Stimulated activated naive CD8-positive, alpha-beta T cell treated with anti-CD3 and anti-CD28 coated beads, Interleukin-15, Interleukin-2, amounts not matched to agents 100 ng/mL and 50 ng/mL, for 24 hours (primary cell): Measurements from ENCODE around the gene RTTN.

Experiments
- H3K27ac Mint-ChIP-seq: one replicate; pipeline ENCODE4 v1.8.0; 2021; ENCODE audit warnings: mild to moderate bottlenecking, mixed read lengths
- H3K27me3 Mint-ChIP-seq: one replicate; pipeline ENCODE4 v1.8.0; 2021; ENCODE audit warnings: mixed read lengths
- H3K36me3 Mint-ChIP-seq: one replicate; pipeline ENCODE4 v1.8.0; 2021; ENCODE audit warnings: low read depth, mixed read lengths
- H3K4me1 Mint-ChIP-seq: one replicate; pipeline ENCODE4 v1.8.0; 2021; ENCODE audit warnings: low read depth, mixed read lengths
- H3K4me3 Mint-ChIP-seq: one replicate; pipeline ENCODE4 v1.8.0; 2021; ENCODE audit warnings: mild to moderate bottlenecking, mixed read lengths
- H3K9me3 Mint-ChIP-seq: one replicate; pipeline ENCODE4 v1.8.0; 2021; ENCODE audit warnings: mixed read lengths

Gene RTTN

DNA sequence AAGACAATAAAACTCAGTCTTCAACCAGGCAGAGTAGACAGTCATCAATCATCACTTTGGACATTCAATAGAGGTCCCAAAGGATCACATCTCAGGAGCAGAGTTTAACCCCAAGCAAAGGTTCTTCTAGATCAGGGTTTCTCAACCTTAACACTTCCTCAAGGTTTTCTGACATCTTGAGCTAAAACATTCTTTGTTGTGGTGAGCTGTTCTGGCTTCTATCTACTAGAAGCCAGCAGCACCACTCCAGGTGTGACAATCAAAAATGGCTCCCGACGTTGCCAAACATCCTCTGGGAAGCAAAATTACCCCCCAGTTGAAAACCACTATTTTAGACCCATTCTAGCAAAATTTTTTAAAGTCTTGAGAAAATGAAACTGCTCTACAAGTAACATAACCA, 22.0 kb downstream of the RTTN start:
- H3K27ac Mint-ChIP-seq = no peak overlapping the region
- no peak overlapping the region for H3K4me3 Mint-ChIP-seq
- H3K9me3 Mint-ChIP-seq = no peaks in the 10 kb centered on the region
- peaks cover 4% of the 10 kb centered on the region for H3K4me1 Mint-ChIP-seq
- no peaks in the 10 kb centered on the region for H3K27me3 Mint-ChIP-seq
- peaks cover 66% of the 10 kb centered on the region for H3K36me3 Mint-ChIP-seq

DNA sequence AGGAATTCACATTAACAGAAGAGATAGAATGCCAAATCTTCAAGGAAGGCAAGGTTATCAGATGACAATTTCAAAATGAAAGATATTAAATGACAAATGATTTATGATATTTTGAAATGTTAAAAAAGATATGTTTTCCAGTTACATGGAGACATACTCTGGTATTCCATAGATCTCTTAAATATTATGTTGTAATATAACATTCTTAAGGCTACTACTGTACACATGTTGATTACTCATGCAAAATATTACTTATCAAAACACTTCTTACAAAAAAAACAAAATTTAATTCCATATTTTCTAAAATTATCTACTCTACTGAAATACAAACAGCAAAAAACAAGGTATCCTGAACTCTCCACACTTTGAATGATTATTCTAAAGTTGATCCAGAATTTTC, 22.9 kb downstream of the RTTN start:
- peaks cover 60% of the 10 kb centered on the region for H3K36me3 Mint-ChIP-seq

DNA sequence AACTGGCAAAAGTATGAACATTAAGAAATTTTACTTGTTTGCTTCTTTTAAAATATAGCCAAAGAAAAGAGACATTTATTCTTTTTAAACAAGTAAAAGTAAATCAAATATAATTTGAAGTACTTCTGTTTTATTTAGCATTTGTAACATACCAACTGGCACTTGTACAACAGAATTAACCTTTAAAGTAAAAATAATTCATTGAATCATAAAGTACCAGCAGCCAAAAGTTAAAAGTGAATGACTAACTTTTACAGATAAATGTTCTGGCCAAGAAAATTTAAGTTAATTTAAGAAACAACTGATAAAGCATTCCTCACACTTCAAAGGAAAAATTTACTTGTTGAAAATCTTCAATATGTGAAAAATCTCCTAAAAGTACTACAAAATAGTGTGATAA, 23.8 kb downstream of the RTTN start:
- H3K4me3 Mint-ChIP-seq = no peak overlapping the region
- H3K27ac Mint-ChIP-seq = no peak overlapping the region
- no peaks in the 10 kb centered on the region for H3K9me3 Mint-ChIP-seq
- peaks cover 4% of the 10 kb centered on the region for H3K4me1 Mint-ChIP-seq
- H3K36me3 Mint-ChIP-seq = peaks cover 58% of the 10 kb centered on the region
- H3K27me3 Mint-ChIP-seq = no peaks in the 10 kb centered on the region

More for the DNA sequence above, 22.9 kb downstream of the RTTN start:
- H3K4me3 Mint-ChIP-seq = no peak overlapping the region
- no peak overlapping the region for H3K27ac Mint-ChIP-seq
- no peaks in the 10 kb centered on the region for H3K27me3 Mint-ChIP-seq
- peaks cover 4% of the 10 kb centered on the region for H3K4me1 Mint-ChIP-seq
- no peaks in the 10 kb centered on the region for H3K9me3 Mint-ChIP-seq

DNA sequence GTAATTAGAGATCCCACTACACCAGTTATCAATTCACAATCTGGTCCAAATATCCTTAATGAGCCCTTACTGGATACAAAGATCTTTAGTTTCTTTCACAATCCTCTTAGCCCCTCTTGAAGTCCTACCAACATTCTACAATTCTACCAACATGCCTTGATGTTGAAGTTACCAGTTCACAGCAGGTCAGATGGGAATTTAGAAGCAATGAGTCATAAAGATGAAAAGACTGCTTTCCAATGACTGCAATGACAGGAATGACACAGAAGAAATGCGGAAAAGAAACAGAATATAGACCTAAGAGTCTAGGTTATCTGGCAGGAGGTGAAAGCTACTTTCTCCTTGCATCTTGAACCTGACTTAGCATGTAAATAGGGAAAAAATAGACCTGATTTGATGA, 24.5 kb downstream of the RTTN start:
- H3K4me3 Mint-ChIP-seq = no peak overlapping the region

DNA sequence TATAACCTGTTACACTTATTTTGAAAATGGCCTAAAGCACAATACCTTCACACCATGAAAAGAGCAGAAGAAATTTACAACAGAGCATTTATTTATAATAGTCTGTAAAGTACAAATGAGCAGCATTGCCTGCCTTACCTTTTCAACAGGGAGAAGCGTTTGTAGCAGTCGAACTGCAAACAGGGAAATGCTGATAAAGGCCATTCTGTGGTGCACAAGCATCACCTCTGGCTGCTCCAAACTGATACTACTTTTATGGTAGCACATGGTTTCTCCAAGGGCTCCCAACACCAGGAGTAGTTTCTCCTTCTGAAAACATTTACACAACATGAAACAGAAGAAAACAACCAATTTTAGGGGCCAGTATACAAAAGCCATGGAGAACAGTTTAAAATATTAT, 28.9 kb downstream of the RTTN start:
- H3K36me3 Mint-ChIP-seq = peaks cover 48% of the 10 kb centered on the region
- H3K27ac Mint-ChIP-seq = no peak overlapping the region
- H3K9me3 Mint-ChIP-seq = no peaks in the 10 kb centered on the region
- no peaks in the 10 kb centered on the region for H3K27me3 Mint-ChIP-seq
- no peak overlapping the region for H3K4me3 Mint-ChIP-seq
- H3K4me1 Mint-ChIP-seq = peaks cover 4% of the 10 kb centered on the region

More for the DNA sequence above, 24.5 kb downstream of the RTTN start:
- Mint-ChIP-seq H3K4me1 (peaks cover 4% of the 10 kb centered on the region), H3K9me3 (no peaks in the 10 kb centered on the region), H3K27ac (no peak overlapping the region), H3K27me3 (no peaks in the 10 kb centered on the region), H3K36me3 (peaks cover 58% of the 10 kb centered on the region)

DNA sequence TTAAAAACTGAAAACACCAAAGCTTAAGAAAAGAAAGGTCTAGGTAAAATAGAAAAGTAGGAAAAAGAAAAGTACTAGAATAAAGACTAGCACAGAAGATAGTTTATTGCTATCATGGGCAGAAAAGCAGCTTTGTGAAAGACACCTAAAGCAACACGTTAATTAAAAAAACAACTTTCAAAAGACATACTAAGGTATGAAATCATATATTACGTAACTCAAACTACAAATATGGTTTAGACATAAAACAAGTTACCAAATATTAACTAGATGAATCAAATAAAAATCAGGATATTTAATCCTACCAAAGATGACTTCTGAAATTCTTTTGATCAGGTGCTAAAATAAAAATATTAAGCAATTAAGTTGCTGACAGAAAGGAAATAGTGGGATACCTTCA, 30.3 kb downstream of the RTTN start:
- H3K27me3 Mint-ChIP-seq = no peaks in the 10 kb centered on the region
- H3K9me3 Mint-ChIP-seq = no peaks in the 10 kb centered on the region
- H3K36me3 Mint-ChIP-seq = peaks cover 51% of the 10 kb centered on the region
- no peak overlapping the region for H3K27ac Mint-ChIP-seq
- peaks cover 4% of the 10 kb centered on the region for H3K4me1 Mint-ChIP-seq
- H3K4me3 Mint-ChIP-seq = no peak overlapping the region

DNA sequence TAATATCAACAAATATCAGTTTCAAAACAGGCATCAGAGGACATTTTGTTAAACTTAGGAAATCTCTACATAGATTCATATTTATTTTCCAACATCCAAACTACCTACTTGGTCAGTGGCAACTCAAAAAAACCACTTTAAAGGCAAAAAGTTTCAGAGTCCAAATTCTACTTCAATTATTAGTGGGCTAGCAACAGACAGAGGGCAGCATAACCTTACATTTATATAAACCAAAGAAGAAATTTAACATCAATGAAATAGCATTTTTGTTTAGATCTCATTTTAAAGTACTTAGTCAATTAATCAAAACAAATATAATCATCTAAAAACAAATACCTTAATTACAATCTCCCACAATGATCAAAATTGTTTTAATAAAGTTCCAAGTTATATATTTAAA, 33.3 kb downstream of the RTTN start:
- Mint-ChIP-seq H3K4me3 (no peak overlapping the region), H3K36me3 (peaks cover 42% of the 10 kb centered on the region), H3K27me3 (no peaks in the 10 kb centered on the region), H3K9me3 (no peaks in the 10 kb centered on the region), H3K27ac (no peak overlapping the region), H3K4me1 (peaks cover 4% of the 10 kb centered on the region)

DNA sequence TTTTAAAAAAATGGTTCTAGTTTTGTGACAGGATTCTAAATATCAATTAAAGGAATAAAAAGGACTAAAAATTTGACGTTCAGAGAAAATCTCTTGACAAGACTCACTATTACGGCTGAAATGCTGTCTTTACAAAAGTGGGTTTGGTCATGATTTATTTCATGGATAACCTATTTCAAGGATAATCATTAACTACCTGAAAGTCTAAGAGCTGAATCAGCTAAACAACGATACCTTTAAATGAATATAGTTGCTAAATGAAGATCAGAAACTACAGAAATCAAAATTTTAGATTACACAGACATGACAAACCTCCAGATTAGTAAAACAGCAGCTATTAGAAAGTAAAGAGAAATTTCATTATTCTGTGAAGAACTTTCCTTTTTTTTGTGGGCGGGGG, 35.7 kb downstream of the RTTN start:
- H3K27me3 Mint-ChIP-seq = no peaks in the 10 kb centered on the region
- H3K36me3 Mint-ChIP-seq = peaks cover 32% of the 10 kb centered on the region
- no peaks in the 10 kb centered on the region for H3K9me3 Mint-ChIP-seq
- no peak overlapping the region for H3K4me3 Mint-ChIP-seq
- peaks cover 4% of the 10 kb centered on the region for H3K4me1 Mint-ChIP-seq
- H3K27ac Mint-ChIP-seq = no peak overlapping the region

DNA sequence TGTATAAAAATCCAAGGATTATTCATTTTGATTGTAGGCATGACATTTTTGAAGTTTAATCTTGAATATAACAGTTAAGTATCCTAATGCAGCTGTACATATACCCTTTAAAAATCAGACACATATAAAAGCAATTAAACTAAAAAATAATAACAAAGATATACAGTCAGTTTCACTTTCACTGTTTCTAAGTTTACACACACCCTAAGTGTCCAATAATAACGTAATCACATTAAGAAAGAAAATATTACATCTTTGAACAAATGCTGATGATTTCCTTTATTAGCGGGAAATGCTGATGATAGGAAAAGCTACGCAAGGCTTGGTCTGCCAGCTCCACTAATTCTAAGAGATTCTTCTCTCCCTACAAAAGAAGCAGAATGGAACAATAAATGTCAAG, 38.8 kb downstream of the RTTN start:
- Mint-ChIP-seq H3K36me3 (peaks cover 46% of the 10 kb centered on the region), H3K27me3 (no peaks in the 10 kb centered on the region), H3K9me3 (peaks cover 6% of the 10 kb centered on the region), H3K4me1 (peaks cover 4% of the 10 kb centered on the region), H3K4me3 (no peak overlapping the region), H3K27ac (no peak overlapping the region)

DNA sequence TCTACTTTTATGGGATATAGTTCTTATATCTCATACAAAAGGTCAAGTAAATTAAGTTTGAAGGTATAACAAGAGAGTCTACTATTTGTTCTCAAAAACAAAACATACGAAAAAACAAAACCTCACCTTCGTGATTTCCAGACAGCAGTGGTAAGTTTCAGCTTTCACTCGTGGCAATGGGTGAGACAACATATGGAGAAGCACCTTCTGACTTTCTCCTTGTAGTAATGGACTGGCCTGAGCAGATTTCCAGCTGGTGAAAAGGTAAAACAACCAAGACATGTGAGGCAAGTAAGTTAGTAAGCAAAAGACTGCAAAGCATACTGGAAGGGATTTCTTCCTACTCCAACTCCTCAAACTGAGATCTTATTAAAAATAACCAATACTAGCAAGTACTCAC, 39.6 kb downstream of the RTTN start:
- Mint-ChIP-seq H3K27me3 (no peaks in the 10 kb centered on the region), H3K4me1 (peaks cover 4% of the 10 kb centered on the region), H3K36me3 (peaks cover 54% of the 10 kb centered on the region), H3K4me3 (no peak overlapping the region), H3K27ac (no peak overlapping the region), H3K9me3 (peaks cover 6% of the 10 kb centered on the region)

DNA sequence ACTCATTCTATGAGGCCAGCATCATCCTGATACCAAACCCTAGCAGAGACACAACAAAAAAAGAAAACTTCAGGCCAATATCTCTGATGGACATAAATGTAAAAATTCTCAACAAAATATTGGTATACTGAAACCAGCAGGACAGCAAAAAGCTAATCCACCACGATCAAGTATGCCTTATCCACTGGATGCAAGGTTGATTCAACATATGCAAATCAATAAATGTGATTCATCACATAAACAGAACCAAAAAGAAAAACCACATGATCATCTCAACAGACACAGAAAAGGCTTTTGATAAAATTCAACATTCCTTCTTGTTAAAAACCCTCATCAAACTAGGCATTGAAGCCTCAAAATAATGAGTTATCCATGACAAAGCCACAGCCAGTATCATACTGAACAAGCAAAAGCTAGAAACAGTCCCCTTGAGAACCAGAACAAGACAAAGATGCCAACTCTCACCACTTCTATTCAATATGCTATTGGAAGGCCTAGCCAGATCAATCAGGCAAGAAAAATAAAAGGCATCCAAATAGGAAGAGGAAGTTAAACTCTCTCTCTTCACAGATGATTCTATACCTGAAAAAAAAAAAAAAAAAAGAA, 45.3 kb downstream of the RTTN start:
- no peak overlapping the region for H3K4me3 Mint-ChIP-seq
- H3K27ac Mint-ChIP-seq = peak overlapping the region; percentile 15
- H3K36me3 Mint-ChIP-seq = peaks cover 81% of the 10 kb centered on the region
- no peaks in the 10 kb centered on the region for H3K27me3 Mint-ChIP-seq
- peaks cover 6% of the 10 kb centered on the region for H3K9me3 Mint-ChIP-seq
- H3K4me1 Mint-ChIP-seq = peaks cover 19% of the 10 kb centered on the region

DNA sequence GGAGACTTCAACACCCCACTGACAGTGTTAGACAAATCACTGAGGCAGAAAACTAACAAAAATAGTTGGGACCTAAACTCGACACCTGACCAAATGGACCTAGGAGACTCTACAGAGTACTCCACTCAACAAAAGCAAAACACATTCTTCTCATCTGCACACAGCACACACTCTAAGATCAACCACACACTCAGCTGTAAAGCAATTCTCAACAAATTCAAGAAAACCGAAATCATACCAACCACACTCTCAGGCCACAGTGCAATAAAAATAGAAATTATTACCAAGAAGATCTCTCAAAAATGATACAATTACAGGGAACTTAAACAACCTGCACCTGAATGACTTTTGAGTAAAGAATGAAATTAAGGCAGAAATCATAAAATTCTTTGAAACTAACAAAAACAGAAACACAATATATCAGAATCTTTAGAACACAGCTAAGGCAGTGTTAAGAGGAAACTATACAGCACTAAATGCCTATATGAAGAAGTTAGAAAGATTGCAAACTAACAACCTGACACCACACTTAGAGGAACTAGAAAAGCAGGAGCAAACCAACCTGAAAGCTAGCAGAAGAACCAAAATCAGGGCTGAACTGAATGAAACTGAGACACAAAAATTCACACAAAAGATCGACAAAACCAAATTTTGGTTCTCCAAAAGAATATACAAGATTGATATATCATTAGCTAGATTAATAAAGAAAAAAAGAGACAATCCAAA, 46.3 kb downstream of the RTTN start:
- peak overlapping the region; percentile 4 for H3K27ac Mint-ChIP-seq
- no peaks in the 10 kb centered on the region for H3K27me3 Mint-ChIP-seq
- peaks cover 6% of the 10 kb centered on the region for H3K9me3 Mint-ChIP-seq
- H3K36me3 Mint-ChIP-seq = peaks cover 86% of the 10 kb centered on the region
- H3K4me1 Mint-ChIP-seq = peaks cover 27% of the 10 kb centered on the region
- no peak overlapping the region for H3K4me3 Mint-ChIP-seq

DNA sequence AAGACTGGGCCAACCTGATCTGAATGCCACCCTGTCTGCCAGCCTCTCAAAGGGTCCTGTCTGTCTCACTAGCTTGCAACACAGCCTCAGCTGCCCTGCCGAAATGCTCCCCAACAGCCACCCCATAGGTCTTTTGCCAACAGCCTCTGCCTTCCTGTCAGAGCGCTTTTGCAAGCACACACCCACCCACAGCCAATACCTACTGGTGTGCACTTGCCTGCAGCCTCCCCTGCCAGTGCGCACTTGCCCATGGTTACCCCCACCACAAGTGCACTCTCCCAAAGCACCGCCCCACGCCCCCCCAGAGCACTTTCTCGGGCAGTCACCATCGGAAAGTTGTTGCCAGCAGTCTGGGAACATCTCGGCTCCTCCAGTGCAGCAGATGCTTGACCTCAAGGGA, 48.6 kb downstream of the RTTN start:
- Mint-ChIP-seq H3K4me3 (no peak overlapping the region), H3K9me3 (no peaks in the 10 kb centered on the region), H3K4me1 (peaks cover 27% of the 10 kb centered on the region), H3K27ac (no peak overlapping the region), H3K36me3 (peaks cover 73% of the 10 kb centered on the region), H3K27me3 (no peaks in the 10 kb centered on the region)

DNA sequence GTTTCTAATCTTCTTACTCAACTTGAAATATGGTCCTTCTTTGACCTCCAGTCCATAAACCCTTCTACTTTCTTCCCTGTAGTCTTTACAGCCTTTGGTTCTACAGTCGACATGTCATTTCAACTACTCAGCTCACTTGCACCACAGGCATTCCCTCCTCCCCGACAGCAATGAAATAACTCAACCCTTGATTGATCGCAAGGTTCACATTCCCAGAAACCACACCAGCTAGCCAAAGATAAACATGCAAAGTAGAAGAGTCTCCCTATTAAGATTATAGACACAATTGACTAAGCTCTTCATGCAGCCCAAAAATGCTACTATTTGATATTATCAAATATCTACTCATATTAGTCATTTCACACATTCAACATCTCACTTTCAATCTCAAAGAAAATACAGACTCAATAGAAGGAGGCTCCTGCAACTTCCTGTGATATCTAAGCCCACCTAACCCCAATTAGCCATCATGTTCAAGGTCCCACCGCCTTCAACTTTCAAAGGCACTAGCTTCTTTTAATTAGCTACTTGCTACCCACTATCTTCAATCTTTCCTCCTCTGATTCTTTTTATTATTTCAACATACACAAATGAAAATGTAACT, 50.8 kb downstream of the RTTN start:
- Mint-ChIP-seq H3K4me3 (no peak overlapping the region), H3K36me3 (peaks cover 59% of the 10 kb centered on the region), H3K27ac (peak overlapping the region; percentile 27), H3K9me3 (no peaks in the 10 kb centered on the region), H3K27me3 (no peaks in the 10 kb centered on the region), H3K4me1 (peaks cover 17% of the 10 kb centered on the region)

DNA sequence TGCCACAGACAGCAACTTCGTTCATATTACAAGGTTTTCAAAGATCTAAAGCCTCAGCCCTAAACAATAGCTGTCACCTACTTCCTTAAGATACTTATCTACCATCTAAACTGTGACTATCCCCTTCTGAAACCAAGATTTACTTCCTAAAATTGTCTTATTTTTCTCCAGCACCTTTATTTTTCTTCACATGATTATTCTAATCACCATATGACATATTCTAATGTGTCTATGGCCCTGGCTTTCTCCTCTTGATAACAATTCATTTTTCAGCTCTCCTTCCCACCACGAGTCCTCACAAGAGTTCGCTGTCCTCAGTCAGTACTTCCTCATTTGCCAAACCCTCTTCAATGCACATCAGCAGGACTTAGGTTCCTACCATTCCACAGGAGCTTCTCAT, 53.9 kb downstream of the RTTN start:
- Mint-ChIP-seq H3K27ac (no peak overlapping the region), H3K36me3 (peaks cover 49% of the 10 kb centered on the region), H3K27me3 (no peaks in the 10 kb centered on the region), H3K4me3 (no peak overlapping the region), H3K4me1 (peaks cover 9% of the 10 kb centered on the region), H3K9me3 (no peaks in the 10 kb centered on the region)
